GM21529 (cell line): ENCODE results near the gene TPPP2.
A peak's percentile ranks its signal among the peaks of the same experiment; 100 is the strongest.

Source experiments
- ATAC-seq: cut with Tn5 transposase; IDR thresholded peaks from one replicate; pipeline ENCODE4 v1.9.1; 2021; ENCODE audit not compliant: unreplicated experiment

Gene TPPP2

DNA sequence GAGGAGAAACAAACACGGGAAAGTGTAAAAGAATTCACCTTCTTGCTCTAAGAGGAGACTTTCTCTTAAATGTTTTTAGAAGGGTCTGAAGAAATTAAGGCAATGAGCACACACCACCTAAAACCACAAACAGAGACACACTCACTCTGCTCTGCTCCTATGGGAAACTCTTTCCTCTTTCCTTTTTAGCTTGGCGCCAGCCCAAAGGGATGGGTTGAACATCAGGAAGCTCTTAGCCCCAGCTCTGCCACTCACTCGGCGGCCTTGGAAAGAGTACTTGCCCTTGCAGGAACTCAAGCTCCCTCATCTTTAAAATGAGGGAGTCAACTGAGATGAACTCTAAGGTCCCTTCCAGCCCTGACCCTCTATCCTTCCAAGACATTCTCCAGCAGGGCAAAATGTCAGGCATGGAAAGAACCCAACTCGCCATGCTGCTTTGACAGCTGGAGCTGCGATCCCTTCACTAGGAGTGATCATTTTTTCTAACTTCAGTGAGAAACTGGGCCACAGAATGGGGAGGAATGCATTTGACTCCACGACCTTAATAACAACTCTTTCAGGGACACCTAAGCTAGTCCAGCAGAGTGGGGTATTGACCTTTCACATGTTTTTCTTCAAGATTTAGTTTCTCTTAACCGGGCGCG is 26.6 kb downstream of the TPPP2 start:
- no peak for ATAC-seq

DNA sequence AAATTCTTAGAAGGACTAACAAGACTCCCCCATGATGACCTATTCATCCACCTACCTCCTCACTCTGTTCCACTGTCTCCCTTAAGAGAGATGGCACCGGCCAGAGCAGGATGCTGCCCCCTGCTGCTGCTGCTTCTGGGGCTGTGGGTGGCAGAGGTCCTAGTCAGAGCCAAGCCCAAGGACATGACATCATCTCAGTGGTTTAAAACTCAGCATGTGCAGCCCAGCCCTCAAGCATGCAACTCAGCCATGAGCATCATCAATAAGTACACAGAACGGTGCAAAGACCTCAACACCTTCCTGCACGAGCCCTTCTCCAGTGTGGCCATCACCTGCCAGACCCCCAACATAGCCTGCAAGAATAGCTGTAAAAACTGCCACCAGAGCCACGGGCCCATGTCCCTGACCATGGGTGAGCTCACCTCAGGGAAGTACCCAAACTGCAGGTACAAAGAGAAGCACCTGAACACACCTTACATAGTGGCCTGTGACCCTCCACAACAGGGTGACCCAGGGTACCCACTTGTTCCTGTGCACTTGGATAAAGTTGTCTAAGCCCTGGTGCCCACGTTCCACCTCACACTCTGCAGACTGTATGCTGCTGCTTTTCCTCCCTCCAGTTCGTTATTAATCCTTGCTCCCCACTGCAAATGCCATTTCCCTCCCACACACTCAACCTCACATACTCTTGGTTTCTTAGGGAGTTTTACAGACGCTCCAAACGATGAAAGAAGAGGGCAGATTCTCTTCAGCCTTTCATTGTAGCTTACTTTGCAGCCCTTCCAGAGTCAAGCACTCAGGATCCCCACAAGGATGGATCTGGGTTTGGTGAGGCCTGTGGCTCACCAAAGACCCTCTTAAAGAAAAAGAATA is 28.0 kb downstream of the TPPP2 start, which contains the start of gene RNASE8:
RNASE8 (plus strand) TSS at position 20 of the 873 bp plus-strand sequence; CDS start at position 91, 71 bp downstream.
- no peak for ATAC-seq

DNA sequence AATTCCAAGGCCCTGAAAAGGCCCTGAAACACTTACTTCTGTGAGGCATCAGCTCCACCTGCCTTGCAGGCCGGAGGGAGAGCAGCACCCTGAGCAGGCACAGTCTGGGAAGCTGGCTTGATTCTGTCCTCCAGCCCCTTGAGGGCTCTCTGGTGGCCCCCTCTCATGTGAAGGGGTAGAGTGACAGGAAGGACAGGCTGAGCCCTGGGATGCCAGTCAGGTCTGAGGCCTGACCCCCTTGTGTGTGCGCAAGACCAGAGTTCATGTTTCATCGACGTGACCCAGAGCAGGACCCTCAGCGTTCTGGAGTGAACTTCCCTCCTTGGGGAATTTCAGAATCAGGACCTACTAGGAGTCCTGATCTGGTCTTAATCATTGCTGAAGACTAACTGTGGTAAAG is 28.9 kb downstream of the TPPP2 start:
- ATAC-seq = no peak

DNA sequence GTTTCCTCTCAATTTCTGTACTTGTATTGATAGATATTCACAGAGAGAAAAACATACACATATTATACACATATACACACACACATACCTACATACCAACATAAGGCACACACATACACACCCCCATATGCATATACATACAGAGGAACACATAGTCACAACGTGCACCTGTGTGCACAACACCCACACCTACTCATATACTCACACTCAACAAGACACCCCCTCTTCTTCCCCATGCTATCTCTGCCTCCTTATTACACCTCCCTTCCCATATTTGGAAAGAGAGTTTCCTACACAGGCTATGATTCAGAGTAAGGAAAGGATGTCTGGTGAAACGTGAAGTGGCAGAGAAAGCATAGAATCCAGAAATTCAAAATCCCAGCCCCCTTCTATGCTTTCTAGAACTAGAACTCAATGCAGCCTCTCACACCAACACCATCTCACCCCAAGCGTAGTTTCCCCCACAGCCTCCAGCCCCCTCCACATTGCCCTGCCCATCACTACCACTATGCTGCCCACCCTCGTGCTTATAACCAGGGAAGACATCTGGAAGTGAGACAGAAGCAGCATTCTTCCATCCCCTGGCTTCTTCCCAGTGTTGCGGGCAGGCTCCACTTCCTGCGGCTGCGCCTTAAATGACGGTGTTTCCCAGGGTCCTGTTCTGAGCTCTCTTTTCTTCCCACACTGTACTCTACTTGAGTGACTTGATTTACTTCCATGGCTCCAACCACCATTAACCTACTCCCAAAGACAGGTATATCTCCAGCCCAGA is 30.0 kb downstream of the TPPP2 start:
- ATAC-seq = no peak

DNA sequence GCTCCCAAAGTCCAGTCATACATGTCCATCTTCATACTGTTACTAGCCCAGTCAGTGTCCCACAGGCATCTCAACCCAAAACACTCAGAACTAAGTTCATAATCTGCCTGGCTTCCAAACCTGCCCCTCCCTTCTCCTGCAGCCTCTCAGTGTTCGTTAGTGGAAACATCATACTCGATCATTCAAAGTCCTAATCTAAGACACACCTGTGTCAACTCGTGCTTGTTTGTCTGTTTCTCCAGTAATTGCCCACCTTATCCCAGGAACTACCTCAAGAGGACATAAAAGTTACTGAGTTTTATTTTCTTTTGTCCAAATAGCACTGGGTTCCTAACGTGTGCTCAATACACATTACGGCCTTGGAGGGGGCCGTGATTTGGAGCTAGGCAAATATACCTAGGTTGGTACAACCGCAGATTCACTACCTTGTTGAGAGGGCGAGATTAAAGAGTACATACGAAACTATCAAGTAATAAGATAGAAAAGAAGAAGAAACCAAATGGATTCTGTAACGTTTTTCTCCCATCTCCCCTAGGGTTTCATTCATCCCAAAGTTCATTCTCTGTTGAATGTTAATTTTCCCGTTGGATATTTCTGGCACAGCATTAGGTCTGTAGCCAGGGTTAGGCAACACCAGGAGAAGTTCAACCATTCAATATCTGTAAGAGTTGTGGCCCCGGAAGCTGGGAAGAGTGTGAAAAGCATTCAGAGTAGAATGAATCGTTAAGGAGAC is 30.8 kb downstream of the TPPP2 start:
- ATAC-seq = no peak

DNA sequence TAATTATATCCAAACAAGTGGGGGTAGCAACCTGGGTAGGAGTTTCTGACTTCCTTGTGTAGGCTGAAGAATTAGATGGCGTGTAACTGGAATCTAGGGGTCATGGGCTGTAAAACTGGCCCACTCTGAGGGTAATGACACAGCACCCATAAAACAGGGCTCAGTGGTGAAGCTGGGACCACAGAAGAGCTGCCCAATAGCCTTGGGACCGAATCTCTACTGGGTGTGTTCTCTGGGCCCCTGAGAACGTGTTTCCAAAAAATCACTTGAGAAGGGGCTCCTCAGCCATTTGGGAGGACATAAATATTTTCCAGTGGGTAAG is 31.3 kb downstream of the TPPP2 start:
- ATAC-seq = no peak

DNA sequence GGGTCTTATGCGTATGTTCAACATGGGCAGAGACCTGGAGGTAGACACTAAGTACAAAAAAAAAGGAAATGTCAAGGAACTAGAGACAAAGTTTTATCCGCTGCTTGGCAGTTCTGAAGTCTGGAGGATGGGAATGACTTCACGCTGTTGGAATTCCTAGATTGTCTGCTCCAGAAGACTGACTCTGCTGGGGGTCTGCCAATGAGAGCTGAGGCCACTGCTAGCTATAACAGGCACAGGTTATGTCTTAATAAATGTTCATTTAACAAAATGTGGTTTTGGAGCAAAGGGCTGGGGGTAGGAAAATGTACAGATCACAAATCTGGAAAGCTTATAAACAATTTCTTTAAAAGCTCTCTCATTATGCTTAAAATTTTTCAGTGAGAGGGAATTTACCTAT is 33.5 kb downstream of the TPPP2 start:
- ATAC-seq = no peak

DNA sequence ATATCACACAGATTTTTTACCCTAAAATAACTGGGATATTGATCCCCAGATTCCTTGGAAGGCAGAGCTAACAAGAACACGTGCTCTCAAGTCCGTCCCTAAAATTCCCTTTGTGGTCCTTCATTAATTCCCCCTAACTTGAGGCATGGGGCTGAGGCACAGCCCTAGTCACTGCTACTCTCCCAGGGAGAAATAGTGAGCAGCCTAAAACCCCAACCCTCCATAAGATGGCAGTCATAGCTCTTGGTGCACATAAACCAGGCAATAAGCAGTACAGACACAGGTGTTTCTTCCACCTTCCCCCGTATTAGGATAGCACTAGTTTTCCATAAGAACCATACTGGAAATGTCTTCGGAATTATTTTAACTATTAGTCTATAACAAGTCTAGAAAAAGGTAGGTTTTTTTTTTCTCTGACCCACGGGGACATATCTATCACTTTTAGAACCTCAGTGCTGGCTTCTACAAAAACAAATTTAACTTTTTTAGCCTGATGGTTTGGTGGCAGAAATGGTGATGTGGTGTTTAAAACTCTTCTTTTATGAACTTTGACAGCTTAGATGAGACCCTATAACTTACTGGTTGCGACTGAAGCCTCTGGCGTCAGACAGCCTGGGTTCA is 37.0 kb downstream of the TPPP2 start:
- no peak for ATAC-seq

DNA sequence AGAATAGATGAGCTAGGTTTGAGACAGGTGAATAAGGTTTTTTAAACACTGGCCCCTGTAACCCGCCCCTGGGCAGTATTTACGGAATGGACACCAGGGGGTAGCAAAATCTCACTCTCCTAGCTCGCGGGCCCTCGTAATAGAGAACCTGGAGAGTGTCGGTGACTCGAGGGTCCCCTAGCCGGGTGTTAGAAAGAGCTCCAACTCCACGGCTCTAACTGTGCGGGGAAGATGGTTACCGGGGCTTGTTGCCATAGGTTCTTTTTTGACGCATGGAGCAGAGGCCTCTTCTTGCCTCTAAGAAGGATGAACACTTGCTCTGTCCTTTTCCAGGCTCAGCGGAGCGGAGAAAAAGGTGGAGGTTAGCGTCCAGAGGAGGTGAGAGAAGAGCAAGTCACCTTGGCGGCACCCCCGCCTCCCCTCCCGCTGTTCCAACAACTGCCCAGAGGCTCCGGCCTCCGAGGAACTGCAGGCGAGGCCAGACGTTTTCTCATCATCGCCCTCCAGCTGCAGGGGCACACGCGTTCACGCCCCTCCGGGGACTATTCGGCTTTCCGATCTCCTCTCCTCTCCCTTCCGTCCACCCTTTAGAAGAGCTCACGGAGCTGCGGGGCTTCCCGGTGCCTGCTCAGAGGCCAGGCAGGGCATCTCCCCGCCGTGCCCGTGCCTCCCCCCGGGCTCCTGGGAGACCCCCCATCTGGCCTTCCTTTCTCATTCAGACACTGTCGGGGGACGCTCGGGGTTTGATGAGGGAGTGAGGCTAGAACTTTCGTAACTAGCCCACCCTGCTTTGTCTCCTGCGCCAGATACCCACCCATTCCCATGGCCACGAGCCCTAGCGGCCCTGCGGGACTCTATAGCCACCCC is 38.7 kb downstream of the TPPP2 start:
- ATAC-seq = no peak

DNA sequence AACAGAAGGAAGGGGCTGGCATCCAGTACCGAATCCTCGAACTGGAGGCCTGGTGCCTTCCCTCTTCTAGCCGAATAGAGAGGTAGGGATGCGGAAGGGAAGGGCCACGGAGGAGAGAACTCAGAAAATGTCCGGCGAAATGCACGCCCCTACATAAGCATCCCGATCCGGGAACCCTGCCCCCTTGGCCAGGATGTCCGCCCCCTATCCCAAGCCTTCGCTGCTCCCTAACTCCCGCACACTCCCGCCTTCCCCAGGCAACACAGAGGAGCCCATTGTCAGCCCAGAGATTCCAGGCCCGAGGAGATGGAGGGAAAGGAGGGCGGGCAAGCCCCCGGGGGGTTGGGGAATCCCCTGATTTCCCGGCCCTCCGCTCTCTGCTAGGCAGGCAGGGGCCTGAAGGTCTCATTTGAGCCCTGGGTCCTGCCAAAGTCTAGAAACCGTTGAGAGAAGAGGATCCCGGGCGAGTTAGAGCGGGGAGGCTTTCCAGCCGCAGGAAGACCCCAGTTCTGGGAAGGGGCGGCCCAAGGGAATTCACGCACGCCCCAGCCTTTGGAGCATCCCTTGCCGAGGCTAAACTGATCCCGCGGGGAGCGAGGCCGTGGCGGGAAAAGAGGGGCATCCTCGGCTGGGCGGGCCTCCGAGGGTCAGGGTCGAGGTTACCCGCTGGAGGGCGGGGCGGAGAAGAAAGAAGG is 39.5 kb downstream of the TPPP2 start:
- no peak for ATAC-seq

DNA sequence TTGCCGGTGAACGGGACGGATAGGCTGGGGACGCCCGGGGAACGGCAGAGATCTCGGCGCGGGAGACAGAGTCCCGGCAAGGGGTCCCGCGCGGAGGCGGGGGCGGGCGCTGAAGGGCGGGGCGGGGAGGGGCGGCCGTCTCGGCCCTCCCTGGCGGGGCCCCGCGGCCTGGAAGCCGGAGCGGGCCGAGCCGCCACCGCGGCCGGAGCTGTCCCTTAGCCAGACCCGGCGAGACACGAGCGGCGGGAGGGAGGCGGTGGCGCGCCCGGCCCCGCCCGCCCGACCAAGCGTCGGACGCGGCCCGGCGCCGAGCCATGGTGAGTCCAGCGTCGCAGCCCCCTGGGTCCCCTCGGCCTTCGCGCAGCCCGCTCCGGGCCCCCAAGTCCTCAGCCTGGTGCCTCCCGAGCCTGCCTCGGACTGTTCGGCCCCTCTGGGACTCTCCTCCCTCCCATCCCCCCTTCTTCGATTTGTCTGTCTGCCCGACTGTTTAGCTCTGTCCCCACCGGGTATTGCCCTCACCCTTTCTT is 40.1 kb downstream of the TPPP2 start, which contains the start of gene ARHGEF40:
ARHGEF40 (plus strand) TSS at position 222 of the 527 bp plus-strand sequence; CDS start at position 315, 93 bp downstream.
- ATAC-seq = no peak

DNA sequence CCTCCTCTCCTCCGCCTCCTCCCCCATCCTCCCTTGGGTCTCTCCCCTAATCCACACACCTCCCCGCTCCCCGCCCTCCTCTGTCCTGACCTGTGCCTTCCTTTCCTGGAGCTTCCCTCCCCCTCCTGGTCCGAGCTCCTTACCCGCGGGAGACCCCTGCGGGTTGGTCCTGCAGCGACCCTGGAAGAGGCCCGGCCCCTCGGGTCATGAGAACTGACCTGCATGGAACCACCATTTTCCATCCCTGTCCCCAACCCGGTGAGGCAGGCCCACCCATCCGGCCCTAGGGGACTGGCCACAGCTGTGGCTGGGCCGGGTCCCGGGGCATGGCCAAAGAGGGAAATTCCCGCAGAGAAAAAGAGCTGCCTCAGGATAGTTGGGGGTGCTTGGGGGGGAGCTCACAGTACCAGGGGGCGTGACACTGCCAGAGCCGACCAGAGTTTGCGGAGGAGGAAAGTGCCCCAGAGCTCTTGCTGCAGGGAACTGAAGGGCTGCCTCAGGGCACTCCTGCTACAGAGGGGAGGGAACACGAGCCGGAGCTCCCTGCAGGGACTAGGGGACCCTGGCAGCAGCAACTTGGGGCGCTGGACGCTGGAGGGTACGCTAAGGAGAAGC is 40.7 kb downstream of the TPPP2 start:
- no peak for ATAC-seq

DNA sequence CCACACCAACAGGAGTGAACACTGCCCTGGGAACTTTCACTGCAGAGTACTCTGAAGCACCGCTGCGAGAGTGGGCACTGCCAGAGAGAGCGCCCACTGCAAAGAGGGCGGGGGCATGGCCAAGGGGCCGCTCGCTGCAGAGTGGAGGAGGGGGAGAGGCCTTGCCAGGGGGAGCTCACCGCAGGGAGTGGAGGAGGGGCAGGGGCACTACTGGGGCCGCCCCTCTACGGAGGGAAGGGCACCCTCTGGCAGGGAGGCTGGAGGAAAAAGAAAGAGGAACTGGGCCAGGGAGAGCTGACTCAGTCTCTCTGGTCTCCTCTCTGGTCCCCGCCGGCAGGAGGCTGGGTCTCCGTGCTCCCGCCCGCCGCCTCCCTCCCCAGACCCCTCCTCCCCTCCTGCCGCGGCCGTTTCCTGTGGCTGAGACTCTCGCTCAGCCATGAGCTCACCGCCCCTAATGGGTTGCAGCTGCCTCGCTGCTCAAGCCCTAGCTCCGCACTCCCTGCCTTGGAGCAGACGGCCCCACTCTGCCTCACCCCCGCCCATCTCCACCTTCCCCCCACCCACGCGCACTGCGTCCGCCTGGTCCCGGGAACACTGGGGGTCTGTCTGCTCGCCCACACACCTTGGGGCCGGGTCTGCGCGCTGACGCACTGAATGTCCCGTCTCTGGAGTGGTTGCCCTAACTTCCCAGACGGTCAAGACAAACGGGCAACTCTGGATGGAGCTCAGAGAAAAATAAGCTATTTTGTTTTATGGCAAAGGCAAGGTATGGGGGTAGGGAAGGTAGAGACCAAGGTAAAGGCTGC is 41.4 kb downstream of the TPPP2 start:
- peak; percentile 81 for ATAC-seq

DNA sequence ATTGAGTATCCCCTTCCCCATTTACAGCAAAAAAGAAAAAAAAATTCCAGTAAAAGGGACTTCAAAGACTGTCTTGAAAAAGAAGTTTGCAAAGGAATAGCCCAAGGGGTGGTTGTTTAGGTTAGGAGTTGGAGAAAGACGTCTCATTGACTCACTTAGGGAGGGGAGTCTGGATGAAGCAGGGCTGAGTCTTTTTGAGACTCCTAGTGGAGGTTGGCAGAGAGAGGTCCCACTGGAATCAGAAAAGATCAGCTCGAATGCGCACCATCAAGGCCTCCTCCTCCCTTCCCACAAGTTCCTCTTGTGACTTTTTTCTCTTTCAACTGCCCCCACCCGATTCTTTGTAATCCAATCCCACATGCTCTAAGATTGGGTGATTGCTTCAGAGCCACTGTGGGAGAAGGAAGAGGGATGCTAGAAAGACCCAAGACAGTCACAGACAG is 42.0 kb downstream of the TPPP2 start:
- ATAC-seq = no peak

DNA sequence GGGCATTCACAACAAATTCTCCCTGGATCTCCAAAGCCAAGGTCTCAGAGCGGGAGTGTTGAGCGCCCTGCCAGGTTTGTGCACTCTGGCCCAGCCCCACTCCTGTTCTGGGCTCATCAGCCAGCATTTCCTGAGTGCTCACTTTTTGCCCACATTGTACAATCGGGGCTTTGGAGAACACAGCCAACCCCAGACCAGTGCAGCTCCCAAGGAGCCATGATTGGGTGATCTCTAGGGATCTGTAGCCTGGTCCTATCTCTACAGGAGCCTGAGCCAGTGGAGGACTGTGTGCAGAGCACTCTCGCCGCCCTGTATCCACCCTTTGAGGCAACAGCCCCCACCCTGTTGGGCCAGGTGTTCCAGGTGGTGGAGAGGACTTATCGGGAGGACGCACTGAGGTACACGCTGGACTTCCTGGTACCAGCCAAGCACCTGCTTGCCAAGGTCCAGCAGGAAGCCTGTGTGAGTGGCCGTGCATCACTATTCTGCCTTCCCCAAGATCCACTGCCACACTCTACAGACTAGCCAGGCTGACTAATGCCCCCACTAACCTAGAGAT is 42.8 kb downstream of the TPPP2 start:
- ATAC-seq = no peak

DNA sequence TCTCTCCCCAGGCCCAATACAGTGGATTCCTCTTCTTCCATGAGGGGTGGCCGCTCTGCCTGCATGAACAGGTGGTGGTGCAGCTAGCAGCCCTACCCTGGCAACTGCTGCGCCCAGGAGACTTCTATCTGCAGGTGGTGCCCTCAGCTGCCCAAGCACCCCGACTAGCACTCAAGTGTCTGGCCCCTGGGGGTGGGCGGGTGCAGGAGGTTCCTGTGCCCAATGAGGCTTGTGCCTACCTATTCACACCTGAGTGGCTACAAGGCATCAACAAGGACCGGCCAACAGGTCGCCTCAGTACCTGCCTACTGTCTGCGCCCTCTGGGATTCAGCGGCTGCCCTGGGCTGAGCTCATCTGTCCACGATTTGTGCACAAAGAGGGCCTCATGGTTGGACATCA is 43.9 kb downstream of the TPPP2 start:
- no peak for ATAC-seq
